Activated CD8-positive, alpha-beta T cell treated with anti-CD3 and anti-CD28 coated beads for 36 hours (primary cell): Measurements from ENCODE around the gene ZFYVE19. TPM values are rescaled to one million over a fixed set of nuclear protein-coding genes. Genes with fewer than 3 reads are reported as not detected.
A peak's percentile ranks its signal among the peaks of the same experiment; 100 is the strongest.

Experiments
- ATAC-seq: fragments of 200-7000 bp; cut with Tn5 transposase; one replicate; pipeline ENCODE4 v1.10.0; 2021; ENCODE audit warnings: mild to moderate bottlenecking, moderate library complexity
- CTCF ChIA-PET: fragments of 350-600 bp; sonication (Branson Sonifier 250); formaldehyde crosslinking; loops from one replicate; lab custom pipeline; 2021; ENCODE audit warnings: antibody characterized with exemption; lab: Charles Lee
- POLR2A ChIA-PET: fragments of 350-600 bp; sonication (Branson Sonifier 250); formaldehyde crosslinking; loops from one replicate; lab custom pipeline; 2021; ENCODE audit warnings: antibody characterized with exemption; lab: Charles Lee
- DNase-seq: peaks from one replicate; pipeline ENCODE4 v3.0.0-alpha.2; 2020
- H3K27ac Mint-ChIP-seq: one replicate; pipeline ENCODE4 v1.8.0; 2021; ENCODE audit warnings: mild to moderate bottlenecking, mixed read lengths
- H3K27me3 Mint-ChIP-seq: one replicate; pipeline ENCODE4 v1.8.0; 2021; ENCODE audit warnings: mixed read lengths
- H3K36me3 Mint-ChIP-seq: one replicate; pipeline ENCODE4 v1.8.0; 2021; ENCODE audit warnings: low read depth, mixed read lengths
- H3K4me1 Mint-ChIP-seq: one replicate; pipeline ENCODE4 v1.8.0; 2021; ENCODE audit warnings: low read depth, mixed read lengths
- H3K4me3 Mint-ChIP-seq: one replicate; pipeline ENCODE4 v1.8.0; 2021; ENCODE audit warnings: mild to moderate bottlenecking, moderate library complexity, mixed read lengths
- H3K9me3 Mint-ChIP-seq: one replicate; pipeline ENCODE4 v1.8.0; 2021; ENCODE audit warnings: mixed read lengths
- CTCF ChIP-seq: fragments of 200-600 bp; IDR thresholded peaks from one replicate; pipeline ENCODE4 v1.8.0; 2022; ENCODE audit warnings: antibody characterized with exemption, mild to moderate bottlenecking
- intact Hi-C: fragments of 100-400 bp; cut with micrococcal nuclease; formaldehyde crosslinking; loops from one replicate; pipeline ENCODE4 v1.10.0; 2022
- total RNA-seq, 2 experiments: library from RNA; stranded (reverse); gene quantifications; one replicate each; pipeline ENCODE4 v1.2.3, GENCODE V29; 2021

Gene ZFYVE19
- total RNA-seq, 2 experiments from 2014 or later, result 20.1 to 22.7 TPM

DNA sequence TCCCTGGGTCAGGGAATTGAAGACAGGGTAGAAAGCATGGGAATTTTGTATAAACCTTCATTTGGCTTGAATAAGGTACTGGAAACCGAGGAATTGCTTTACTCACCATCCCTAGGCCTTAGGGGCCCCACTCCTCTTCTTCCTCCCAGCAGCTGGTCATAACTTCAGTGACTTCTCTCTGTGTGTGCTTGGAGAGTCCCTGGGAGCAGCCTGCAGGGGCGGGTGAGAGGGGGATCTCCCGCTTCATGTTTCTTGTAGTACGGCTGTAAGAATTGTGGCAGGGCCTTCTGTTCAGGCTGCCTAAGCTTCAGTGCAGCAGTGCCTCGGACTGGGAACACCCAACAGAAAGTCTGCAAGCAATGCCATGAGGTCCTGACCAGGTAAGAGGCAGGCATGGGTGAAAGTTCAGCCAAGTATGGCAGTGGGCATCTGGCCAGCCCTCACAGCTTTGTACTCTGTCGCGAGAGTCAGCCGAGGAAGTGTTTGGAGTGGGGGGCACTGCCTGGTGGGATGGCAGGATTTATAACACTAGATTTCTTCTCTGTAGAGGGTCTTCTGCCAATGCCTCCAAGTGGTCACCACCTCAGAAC lies 2.1 kb downstream of the ZFYVE19 start:
- peak overlapping the region; percentile 78 for H3K4me3 Mint-ChIP-seq
- no peaks in the 10 kb centered on the region for H3K27me3 Mint-ChIP-seq
- no peak overlapping the region for H3K27ac Mint-ChIP-seq
- TF ChIP-seq CTCF, result no peak
- POLR2A ChIA-PET, result interaction anchor here (0.8 to 2.0 kb wide), 3 partner anchors 21 to 85 kb away, joined by 3 to 10 read pairs (median 4); partner anchors contain the start of gene VPS18
- DNase-seq, result peak; percentile 7
- ATAC-seq, result no peak
- intact Hi-C loops, result loop anchor here (5.0 kb wide), 1 partner anchor 42 kb away; the partner anchor contains the start of gene C15orf62
- no peaks in the 10 kb centered on the region for H3K9me3 Mint-ChIP-seq
- peaks cover 17% of the 10 kb centered on the region for H3K4me1 Mint-ChIP-seq
- H3K36me3 Mint-ChIP-seq, result peaks cover 11% of the 10 kb centered on the region
- CTCF ChIA-PET, result interaction anchor here (1.4 kb wide), 1 partner anchor 49 kb away, joined by 4 read pairs; no protein-coding TSS in a partner anchor

DNA sequence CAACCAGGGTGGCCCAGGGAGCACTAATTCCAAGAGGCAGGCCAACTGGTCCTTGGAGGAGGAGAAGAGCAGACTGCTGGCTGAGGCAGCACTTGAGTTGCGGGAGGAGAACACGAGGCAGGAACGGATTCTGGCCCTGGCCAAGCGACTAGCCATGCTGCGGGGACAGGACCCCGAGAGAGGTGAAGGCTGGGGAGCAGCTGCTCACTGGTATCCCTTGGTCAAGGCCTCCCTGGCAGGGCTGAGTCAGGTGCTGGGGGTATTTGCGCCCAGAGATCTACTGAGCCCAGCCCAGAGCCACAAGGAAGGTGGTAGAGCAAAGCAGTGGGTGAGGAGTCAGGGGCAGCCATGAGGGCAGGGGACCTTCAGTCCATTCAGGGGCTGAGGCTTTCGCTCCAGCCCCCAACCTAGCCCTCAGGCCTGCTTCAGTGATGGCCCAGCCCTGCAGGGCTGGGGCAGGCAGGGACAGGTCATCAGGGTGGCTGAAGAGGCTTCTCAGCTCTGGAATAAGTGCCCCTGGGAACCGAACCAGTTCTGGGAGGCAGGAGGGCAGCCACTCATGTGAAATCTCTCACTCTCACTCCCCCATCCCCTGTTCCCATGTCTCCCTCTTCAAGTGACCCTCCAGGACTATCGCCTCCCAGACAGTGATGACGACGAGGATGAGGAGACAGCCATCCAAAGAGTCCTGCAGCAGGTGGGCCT lies 6.0 kb downstream of the ZFYVE19 start:
- Mint-ChIP-seq H3K27ac (no peak overlapping the region), H3K4me1 (peaks cover 12% of the 10 kb centered on the region), H3K9me3 (no peaks in the 10 kb centered on the region), H3K36me3 (peaks cover 12% of the 10 kb centered on the region), H3K27me3 (no peaks in the 10 kb centered on the region), H3K4me3 (no peak overlapping the region)
- ChIA-PET CTCF (interaction anchor here (1.3 kb wide), 1 partner anchor 46 kb away, joined by 4 read pairs; no protein-coding TSS in a partner anchor), POLR2A (interaction anchor here (1.2 kb wide), 1 partner anchor 118 kb away, joined by 4 read pairs; the partner anchor contains the start of gene RAD51)
- DNase-seq (no peak), ATAC-seq (no peak)
- intact Hi-C loops, result no loop called here
- TF ChIP-seq CTCF, result no peak

GRCh38 chr15:40815042-40815698 lies 8.3 kb downstream of the ZFYVE19 start:
- DNase-seq, result no peak
- no peaks in the 10 kb centered on the region for H3K9me3 Mint-ChIP-seq

GRCh38 chr15:40819048-40819447 lies 12.2 kb downstream of the ZFYVE19 start:
- Mint-ChIP-seq H3K9me3 (no peaks in the 10 kb centered on the region), H3K4me3 (no peak overlapping the region), H3K27ac (no peak overlapping the region), H3K4me1 (no peaks in the 10 kb centered on the region), H3K27me3 (no peaks in the 10 kb centered on the region), H3K36me3 (peaks cover 4% of the 10 kb centered on the region)
- ATAC-seq, result no peak
- ChIA-PET CTCF (interaction anchor here (0.6 to 2.3 kb wide), 3 partner anchors 14 to 379 kb away, joined by 3 to 10 read pairs (median 3); no protein-coding TSS in a partner anchor), POLR2A (interaction anchor here (0.6 kb wide), 1 partner anchor 14 kb away, joined by 4 read pairs; no protein-coding TSS in a partner anchor)
- DNase-seq, result no peak
- no peak for TF ChIP-seq CTCF
- intact Hi-C loops, result no loop called here

More at GRCh38 chr15:40815042-40815698, 8.3 kb downstream of the ZFYVE19 start:
- H3K27ac Mint-ChIP-seq, result no peak overlapping the region
- intact Hi-C loops, result no loop called here
- TF ChIP-seq CTCF, result no peak
- H3K4me3 Mint-ChIP-seq, result no peak overlapping the region
- no peaks in the 10 kb centered on the region for H3K4me1 Mint-ChIP-seq
- ATAC-seq, result no peak
- POLR2A ChIA-PET, result interaction anchor here (0.8 kb wide), 1 partner anchor 27 kb away, joined by 3 read pairs; no protein-coding TSS in a partner anchor
- H3K27me3 Mint-ChIP-seq, result no peaks in the 10 kb centered on the region
- CTCF ChIA-PET, result interaction anchor here (0.9 to 1.1 kb wide), 2 partner anchors 58 to 79 kb away, joined by 3 read pairs; partner anchors contain the start of genes RHOV and VPS18
- H3K36me3 Mint-ChIP-seq, result peaks cover 12% of the 10 kb centered on the region
